WTC11 (cell line): ENCODE results near the gene DNAH14. TPM values are rescaled to one million over a fixed set of nuclear protein-coding genes. Genes with fewer than 3 reads are reported as not detected.

ENCODE experiments used
- ATAC-seq: fragments of 200-7000 bp; cut with Tn5 transposase; 2 replicates; pipeline ENCODE4 v1.10.0; 2021; ENCODE audit warnings: mild to moderate bottlenecking, moderate library complexity
- CTCF ChIA-PET: fragments of 300-600 bp; sonication (Branson Sonifier 250); formaldehyde crosslinking; loops from one replicate; lab custom pipeline; 2021; ENCODE audit warnings: antibody characterized with exemption; lab: Charles Lee
- POLR2A ChIA-PET: fragments of 350-600 bp; sonication (Branson Sonifier 250); formaldehyde crosslinking; loops from one replicate; lab custom pipeline; 2021; ENCODE audit warnings: antibody characterized with exemption; lab: Charles Lee
- DNase-seq: peaks from one replicate; pipeline ENCODE4 v3.0.0; 2021; ENCODE audit warnings: low spot score
- H3K27ac Mint-ChIP-seq: 2 replicates; pipeline ENCODE4 v1.8.0; 2021; ENCODE audit warnings: mixed read lengths
- H3K27me3 Mint-ChIP-seq: 2 replicates; pipeline ENCODE4 v1.8.0; 2021; ENCODE audit warnings: low read depth, mild to moderate bottlenecking, moderate library complexity, mixed read lengths
- H3K36me3 Mint-ChIP-seq: 2 replicates; pipeline ENCODE4 v1.8.0; 2021; ENCODE audit warnings: mixed read lengths
- H3K4me1 Mint-ChIP-seq: 2 replicates; pipeline ENCODE4 v1.8.0; 2022; ENCODE audit warnings: mixed read lengths
- H3K4me3 Mint-ChIP-seq: 2 replicates; pipeline ENCODE4 v1.8.0; 2021; ENCODE audit warnings: mild to moderate bottlenecking, moderate library complexity, mixed read lengths
- H3K9me3 Mint-ChIP-seq: 2 replicates; pipeline ENCODE4 v1.8.0; 2021; ENCODE audit warnings: mixed read lengths
- CREB1 ChIP-seq: sonication (generic); formaldehyde crosslinking; IDR thresholded peaks from 2 replicates; pipeline ENCODE4 v1.8.0; 2023; ENCODE audit warnings: mild to moderate bottlenecking, missing genetic modification reagents
- FOXK1 ChIP-seq: sonication (generic); formaldehyde crosslinking; IDR thresholded peaks from 2 replicates; pipeline ENCODE4 v1.8.0; 2022; ENCODE audit warnings: mild to moderate bottlenecking, moderate library complexity, missing genetic modification reagents
- JUN ChIP-seq: sonication (generic); formaldehyde crosslinking; IDR thresholded peaks from 2 replicates; pipeline ENCODE4 v1.8.0; 2023; ENCODE audit warnings: mild to moderate bottlenecking, missing genetic modification reagents
- NR1H2 ChIP-seq: sonication (generic); formaldehyde crosslinking; IDR thresholded peaks from 2 replicates; pipeline ENCODE4 v1.9.0; 2021; ENCODE audit warnings: mild to moderate bottlenecking, moderate library complexity, missing genetic modification reagents
- OVOL2 ChIP-seq: fragments of 250-450 bp; sonication (Bioruptor Pico); IDR thresholded peaks from 2 replicates; pipeline ENCODE4 v1.9.0; 2021; ENCODE audit warnings: mild to moderate bottlenecking, borderline replicate concordance
- RORB ChIP-seq: fragments of 250-450 bp; sonication (Bioruptor Pico); IDR thresholded peaks from 2 replicates; pipeline ENCODE4 v1.9.0; 2021; ENCODE audit warnings: mild to moderate bottlenecking
- TCF7 ChIP-seq: sonication (generic); formaldehyde crosslinking; IDR thresholded peaks from 2 replicates; pipeline ENCODE4 v1.8.0; 2022; ENCODE audit warnings: mild to moderate bottlenecking, low read depth, missing genetic modification reagents, moderate library complexity
- USF1 ChIP-seq: sonication (generic); formaldehyde crosslinking; IDR thresholded peaks from 2 replicates; pipeline ENCODE4 v1.8.0; 2022; ENCODE audit warnings: mild to moderate bottlenecking, missing genetic modification reagents
- ZNF121 ChIP-seq: sonication (generic); formaldehyde crosslinking; IDR thresholded peaks from 2 replicates; pipeline ENCODE4 v1.8.0; 2023; ENCODE audit warnings: missing genetic modification reagents
- ZNF219 ChIP-seq: sonication (generic); formaldehyde crosslinking; IDR thresholded peaks from 2 replicates; pipeline ENCODE4 v1.8.0; 2023; ENCODE audit warnings: missing genetic modification reagents, mild to moderate bottlenecking, borderline replicate concordance
- ZNF232 ChIP-seq: sonication (generic); formaldehyde crosslinking; IDR thresholded peaks from 2 replicates; pipeline ENCODE4 v1.8.0; 2022; ENCODE audit warnings: mild to moderate bottlenecking, missing genetic modification reagents
- ZNF317 ChIP-seq: sonication (generic); formaldehyde crosslinking; IDR thresholded peaks from 2 replicates; pipeline ENCODE4 v1.8.1; 2023; ENCODE audit warnings: low read depth, mild to moderate bottlenecking, moderate library complexity, missing genetic modification reagents, borderline replicate concordance
- ZNF671 ChIP-seq: fragments of 250-450 bp; sonication (Bioruptor Pico); IDR thresholded peaks from 2 replicates; pipeline ENCODE4 v1.8.0; 2021; ENCODE audit warnings: mild to moderate bottlenecking
- ZSCAN18 ChIP-seq: fragments of 250-450 bp; sonication (Bioruptor Pico); IDR thresholded peaks from 2 replicates; pipeline ENCODE4 v2.1.2; 2022; ENCODE audit warnings: mild to moderate bottlenecking, moderate library complexity
- total RNA-seq: library from RNA; stranded (reverse); gene quantifications from 3 replicates; pipeline ENCODE4 v1.2.3, GENCODE V29; 2021
- TF ChIP-seq, protein P1 (sequence below): fragments of 250-450 bp; sonication (Bioruptor Pico); IDR thresholded peaks from 2 replicates; pipeline ENCODE4 v1.9.0; 2021; ENCODE audit warnings: mild to moderate bottlenecking, borderline replicate concordance
- TF ChIP-seq, protein P2 (sequence below): sonication (generic); formaldehyde crosslinking; conservative IDR thresholded peaks from 2 replicates; pipeline ENCODE4 v1.8.1; 2023; ENCODE audit warnings: mild to moderate bottlenecking, low read depth, missing genetic modification reagents, moderate library complexity
- TF ChIP-seq, protein P3 (sequence below): sonication (generic); formaldehyde crosslinking; IDR thresholded peaks from 2 replicates; pipeline ENCODE4 v1.8.1; 2023; ENCODE audit warnings: mild to moderate bottlenecking, missing genetic modification reagents, borderline replicate concordance
- TF ChIP-seq, protein P4 (sequence below): sonication (generic); formaldehyde crosslinking; IDR thresholded peaks from 2 replicates; pipeline ENCODE4 v1.8.0; 2023; ENCODE audit warnings: mild to moderate bottlenecking, missing genetic modification reagents

The DNAH14 gene
- total RNA-seq, 1 experiment from 2014 or later, result 34.1 TPM

- Mint-ChIP-seq H3K27me3 (peaks cover 28% of the 10 kb centered on the region), H3K4me1 (peaks cover 10% of the 10 kb centered on the region), H3K36me3 (peaks cover 26% of the 10 kb centered on the region), H3K27ac (no peak overlapping the region), H3K9me3 (peaks cover 19% of the 10 kb centered on the region), H3K4me3 (no peak overlapping the region)
- no peak for TF ChIP-seq CREB1 (CRISPR knock-in tag)
- no peak for TF ChIP-seq OVOL2 (CRISPR knock-in tag)
- no peak for TF ChIP-seq ZNF232
- TF ChIP-seq JUN (CRISPR knock-in tag), result no peak
- no peak for TF ChIP-seq ZNF219 (CRISPR knock-in tag)
- TF ChIP-seq ZNF671 (CRISPR knock-in tag), result no peak
- TF ChIP-seq, protein P1, sequence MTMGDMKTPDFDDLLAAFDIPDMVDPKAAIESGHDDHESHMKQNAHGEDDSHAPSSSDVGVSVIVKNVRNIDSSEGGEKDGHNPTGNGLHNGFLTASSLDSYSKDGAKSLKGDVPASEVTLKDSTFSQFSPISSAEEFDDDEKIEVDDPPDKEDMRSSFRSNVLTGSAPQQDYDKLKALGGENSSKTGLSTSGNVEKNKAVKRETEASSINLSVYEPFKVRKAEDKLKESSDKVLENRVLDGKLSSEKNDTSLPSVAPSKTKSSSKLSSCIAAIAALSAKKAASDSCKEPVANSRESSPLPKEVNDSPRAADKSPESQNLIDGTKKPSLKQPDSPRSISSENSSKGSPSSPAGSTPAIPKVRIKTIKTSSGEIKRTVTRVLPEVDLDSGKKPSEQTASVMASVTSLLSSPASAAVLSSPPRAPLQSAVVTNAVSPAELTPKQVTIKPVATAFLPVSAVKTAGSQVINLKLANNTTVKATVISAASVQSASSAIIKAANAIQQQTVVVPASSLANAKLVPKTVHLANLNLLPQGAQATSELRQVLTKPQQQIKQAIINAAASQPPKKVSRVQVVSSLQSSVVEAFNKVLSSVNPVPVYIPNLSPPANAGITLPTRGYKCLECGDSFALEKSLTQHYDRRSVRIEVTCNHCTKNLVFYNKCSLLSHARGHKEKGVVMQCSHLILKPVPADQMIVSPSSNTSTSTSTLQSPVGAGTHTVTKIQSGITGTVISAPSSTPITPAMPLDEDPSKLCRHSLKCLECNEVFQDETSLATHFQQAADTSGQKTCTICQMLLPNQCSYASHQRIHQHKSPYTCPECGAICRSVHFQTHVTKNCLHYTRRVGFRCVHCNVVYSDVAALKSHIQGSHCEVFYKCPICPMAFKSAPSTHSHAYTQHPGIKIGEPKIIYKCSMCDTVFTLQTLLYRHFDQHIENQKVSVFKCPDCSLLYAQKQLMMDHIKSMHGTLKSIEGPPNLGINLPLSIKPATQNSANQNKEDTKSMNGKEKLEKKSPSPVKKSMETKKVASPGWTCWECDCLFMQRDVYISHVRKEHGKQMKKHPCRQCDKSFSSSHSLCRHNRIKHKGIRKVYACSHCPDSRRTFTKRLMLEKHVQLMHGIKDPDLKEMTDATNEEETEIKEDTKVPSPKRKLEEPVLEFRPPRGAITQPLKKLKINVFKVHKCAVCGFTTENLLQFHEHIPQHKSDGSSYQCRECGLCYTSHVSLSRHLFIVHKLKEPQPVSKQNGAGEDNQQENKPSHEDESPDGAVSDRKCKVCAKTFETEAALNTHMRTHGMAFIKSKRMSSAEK (CRISPR knock-in tag), result no peak
- TF ChIP-seq ZNF317 (CRISPR knock-in tag), result no peak
- TF ChIP-seq, protein P2, sequence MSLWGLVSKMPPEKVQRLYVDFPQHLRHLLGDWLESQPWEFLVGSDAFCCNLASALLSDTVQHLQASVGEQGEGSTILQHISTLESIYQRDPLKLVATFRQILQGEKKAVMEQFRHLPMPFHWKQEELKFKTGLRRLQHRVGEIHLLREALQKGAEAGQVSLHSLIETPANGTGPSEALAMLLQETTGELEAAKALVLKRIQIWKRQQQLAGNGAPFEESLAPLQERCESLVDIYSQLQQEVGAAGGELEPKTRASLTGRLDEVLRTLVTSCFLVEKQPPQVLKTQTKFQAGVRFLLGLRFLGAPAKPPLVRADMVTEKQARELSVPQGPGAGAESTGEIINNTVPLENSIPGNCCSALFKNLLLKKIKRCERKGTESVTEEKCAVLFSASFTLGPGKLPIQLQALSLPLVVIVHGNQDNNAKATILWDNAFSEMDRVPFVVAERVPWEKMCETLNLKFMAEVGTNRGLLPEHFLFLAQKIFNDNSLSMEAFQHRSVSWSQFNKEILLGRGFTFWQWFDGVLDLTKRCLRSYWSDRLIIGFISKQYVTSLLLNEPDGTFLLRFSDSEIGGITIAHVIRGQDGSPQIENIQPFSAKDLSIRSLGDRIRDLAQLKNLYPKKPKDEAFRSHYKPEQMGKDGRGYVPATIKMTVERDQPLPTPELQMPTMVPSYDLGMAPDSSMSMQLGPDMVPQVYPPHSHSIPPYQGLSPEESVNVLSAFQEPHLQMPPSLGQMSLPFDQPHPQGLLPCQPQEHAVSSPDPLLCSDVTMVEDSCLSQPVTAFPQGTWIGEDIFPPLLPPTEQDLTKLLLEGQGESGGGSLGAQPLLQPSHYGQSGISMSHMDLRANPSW (CRISPR knock-in tag), result no peak
- TF ChIP-seq, protein P3, sequence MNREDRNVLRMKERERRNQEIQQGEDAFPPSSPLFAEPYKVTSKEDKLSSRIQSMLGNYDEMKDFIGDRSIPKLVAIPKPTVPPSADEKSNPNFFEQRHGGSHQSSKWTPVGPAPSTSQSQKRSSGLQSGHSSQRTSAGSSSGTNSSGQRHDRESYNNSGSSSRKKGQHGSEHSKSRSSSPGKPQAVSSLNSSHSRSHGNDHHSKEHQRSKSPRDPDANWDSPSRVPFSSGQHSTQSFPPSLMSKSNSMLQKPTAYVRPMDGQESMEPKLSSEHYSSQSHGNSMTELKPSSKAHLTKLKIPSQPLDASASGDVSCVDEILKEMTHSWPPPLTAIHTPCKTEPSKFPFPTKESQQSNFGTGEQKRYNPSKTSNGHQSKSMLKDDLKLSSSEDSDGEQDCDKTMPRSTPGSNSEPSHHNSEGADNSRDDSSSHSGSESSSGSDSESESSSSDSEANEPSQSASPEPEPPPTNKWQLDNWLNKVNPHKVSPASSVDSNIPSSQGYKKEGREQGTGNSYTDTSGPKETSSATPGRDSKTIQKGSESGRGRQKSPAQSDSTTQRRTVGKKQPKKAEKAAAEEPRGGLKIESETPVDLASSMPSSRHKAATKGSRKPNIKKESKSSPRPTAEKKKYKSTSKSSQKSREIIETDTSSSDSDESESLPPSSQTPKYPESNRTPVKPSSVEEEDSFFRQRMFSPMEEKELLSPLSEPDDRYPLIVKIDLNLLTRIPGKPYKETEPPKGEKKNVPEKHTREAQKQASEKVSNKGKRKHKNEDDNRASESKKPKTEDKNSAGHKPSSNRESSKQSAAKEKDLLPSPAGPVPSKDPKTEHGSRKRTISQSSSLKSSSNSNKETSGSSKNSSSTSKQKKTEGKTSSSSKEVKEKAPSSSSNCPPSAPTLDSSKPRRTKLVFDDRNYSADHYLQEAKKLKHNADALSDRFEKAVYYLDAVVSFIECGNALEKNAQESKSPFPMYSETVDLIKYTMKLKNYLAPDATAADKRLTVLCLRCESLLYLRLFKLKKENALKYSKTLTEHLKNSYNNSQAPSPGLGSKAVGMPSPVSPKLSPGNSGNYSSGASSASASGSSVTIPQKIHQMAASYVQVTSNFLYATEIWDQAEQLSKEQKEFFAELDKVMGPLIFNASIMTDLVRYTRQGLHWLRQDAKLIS (CRISPR knock-in tag), result no peak
- no peak for TF ChIP-seq RORB (CRISPR knock-in tag)
- no peak for TF ChIP-seq USF1 (CRISPR knock-in tag)
- no peak for TF ChIP-seq TCF7 (CRISPR knock-in tag)
- DNase-seq, result no peak
- ChIA-PET CTCF (no interaction called here), POLR2A (interaction anchor here (0.7 kb wide), 1 partner anchor 316 kb away, joined by 3 read pairs; no protein-coding TSS in a partner anchor)
- ATAC-seq, result no peak
Observed at GRCh38 chr1:225434046-225434445, 504.6 kb downstream of the DNAH14 start.

DNA sequence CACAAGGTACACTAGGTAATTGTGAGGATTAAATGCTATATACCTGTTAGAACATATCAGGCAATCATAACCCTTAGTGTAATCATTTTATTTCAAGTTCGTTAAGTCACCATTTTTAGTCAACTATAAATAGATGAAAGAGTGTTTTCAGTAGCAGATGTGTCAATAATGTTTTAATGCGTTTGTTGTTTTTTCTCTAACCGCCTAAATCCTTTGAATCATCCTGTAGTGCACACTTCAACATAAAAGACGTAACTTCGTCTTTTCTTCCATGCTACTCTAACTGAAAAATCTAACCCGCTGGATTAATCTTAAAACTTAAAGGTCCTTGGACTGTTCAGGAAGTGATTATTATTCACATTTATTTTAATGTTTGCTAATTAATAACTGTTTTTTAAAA lies 505.6 kb downstream of the DNAH14 start:
- Mint-ChIP-seq H3K9me3 (peaks cover 17% of the 10 kb centered on the region), H3K27ac (no peak overlapping the region), H3K27me3 (peaks cover 20% of the 10 kb centered on the region), H3K4me1 (peaks cover 4% of the 10 kb centered on the region), H3K36me3 (peaks cover 21% of the 10 kb centered on the region), H3K4me3 (no peak overlapping the region)
- ATAC-seq, result no peak
- ChIA-PET POLR2A (interaction anchor here (0.7 kb wide), 1 partner anchor 315 kb away, joined by 3 read pairs; no protein-coding TSS in a partner anchor), CTCF (no interaction called here)
- DNase-seq, result no peak
- TF ChIP-seq NR1H2 (CRISPR knock-in tag), result no peak
- no peak for TF ChIP-seq ZNF121 (CRISPR knock-in tag)
- no peak for TF ChIP-seq FOXK1 (CRISPR knock-in tag)
- TF ChIP-seq, protein P4, sequence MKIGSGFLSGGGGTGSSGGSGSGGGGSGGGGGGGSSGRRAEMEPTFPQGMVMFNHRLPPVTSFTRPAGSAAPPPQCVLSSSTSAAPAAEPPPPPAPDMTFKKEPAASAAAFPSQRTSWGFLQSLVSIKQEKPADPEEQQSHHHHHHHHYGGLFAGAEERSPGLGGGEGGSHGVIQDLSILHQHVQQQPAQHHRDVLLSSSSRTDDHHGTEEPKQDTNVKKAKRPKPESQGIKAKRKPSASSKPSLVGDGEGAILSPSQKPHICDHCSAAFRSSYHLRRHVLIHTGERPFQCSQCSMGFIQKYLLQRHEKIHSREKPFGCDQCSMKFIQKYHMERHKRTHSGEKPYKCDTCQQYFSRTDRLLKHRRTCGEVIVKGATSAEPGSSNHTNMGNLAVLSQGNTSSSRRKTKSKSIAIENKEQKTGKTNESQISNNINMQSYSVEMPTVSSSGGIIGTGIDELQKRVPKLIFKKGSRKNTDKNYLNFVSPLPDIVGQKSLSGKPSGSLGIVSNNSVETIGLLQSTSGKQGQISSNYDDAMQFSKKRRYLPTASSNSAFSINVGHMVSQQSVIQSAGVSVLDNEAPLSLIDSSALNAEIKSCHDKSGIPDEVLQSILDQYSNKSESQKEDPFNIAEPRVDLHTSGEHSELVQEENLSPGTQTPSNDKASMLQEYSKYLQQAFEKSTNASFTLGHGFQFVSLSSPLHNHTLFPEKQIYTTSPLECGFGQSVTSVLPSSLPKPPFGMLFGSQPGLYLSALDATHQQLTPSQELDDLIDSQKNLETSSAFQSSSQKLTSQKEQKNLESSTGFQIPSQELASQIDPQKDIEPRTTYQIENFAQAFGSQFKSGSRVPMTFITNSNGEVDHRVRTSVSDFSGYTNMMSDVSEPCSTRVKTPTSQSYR, result no peak
- no peak for TF ChIP-seq ZSCAN18
